ENCODE results near the gene WDR17. TPM values are rescaled to one million over a fixed set of nuclear protein-coding genes. Genes with fewer than 3 reads are reported as not detected.

WDR17 gene
- total RNA-seq (2022; extraction: Qiagen RNA extraction; ENCODE audit: low read depth): 1.5 to 2.6 TPM (median 1.8 TPM) in 5 replicates

GRCh38 chr4:176065435-176066291 lies at the start of gene WDR17:
WDR17 (plus strand) TSS chr4:176065841; CDS start chr4:176111581, 45,740 bp downstream.

GRCh38 chr4:176195184-176195978 lies 129.7 kb downstream of the WDR17 start, which contains the start of gene SPATA4:
SPATA4 (minus strand) TSS chr4:176195585; CDS start chr4:176195562, 23 bp downstream.

Other genes starting within 250 kb of the WDR17 start
- 0.22 to 0.32 TPM (median 0.25 TPM) in 3 of 5 replicates, not detected in the others for gene SPATA4, start 129.7 kb downstream of the WDR17 start, total RNA-seq (2022; extraction: Qiagen RNA extraction; ENCODE audit: low read depth)
- gene ASB5, start 203.4 kb downstream of the WDR17 start, total RNA-seq (2022; extraction: Qiagen RNA extraction; ENCODE audit: low read depth): 0.21 TPM in 1 of 5 replicates, not detected in the others

Measured in A549 treated with ZK216348 at 1 μM for 4 hours (cell line).